ENCODE results near the gene ZMYND11. TPM values are rescaled to one million over a fixed set of nuclear protein-coding genes. Genes with fewer than 3 reads are reported as not detected.

Gene ZMYND11
- total RNA-seq, 4 donors from 2014 or later: 28.9 to 132 (median 37.2) TPM

GRCh38 chr10:132946-133898, 2.0 kb upstream of the ZMYND11 start:
- Histone ChIP-seq H3K36me3 (no peaks in the 10 kb centered on the region), H3K4me3 (no peak overlapping the region), H3K4me1 (peaks cover 0 to 27% (median 8%) of the 10 kb centered on the region in 4 donors), H3K9me3 (no peaks in the 10 kb centered on the region), H3K27ac (no peak overlapping the region), H3K27me3 (no peaks in the 10 kb centered on the region)
- TF ChIP-seq CTCF (IDR thresholded peaks at IDR 0.05): no peak
- no peak for TF ChIP-seq POLR2A (IDR thresholded peaks at IDR 0.05)
- DNase-seq: no peak

GRCh38 chr10:134247-135131, 766 bp upstream of the ZMYND11 start:
- H3K27me3 ChIP-seq: no peaks in the 10 kb centered on the region
- no peaks in the 10 kb centered on the region for H3K36me3 ChIP-seq
- DNase-seq: peak; percentile 35 to 64 (median 60)
- no peaks in the 10 kb centered on the region for H3K9me3 ChIP-seq
- TF ChIP-seq CTCF (IDR thresholded peaks at IDR 0.05) (peak in 3 of 6 experiments; percentile 27 to 43 (median 35)), POLR2A (IDR thresholded peaks at IDR 0.05) (peak in 1 of 2 donors; percentile 26)
- H3K27ac ChIP-seq: peak overlapping the region; percentile 92 to 99 (median 94)
- H3K4me1 ChIP-seq: peaks cover 0 to 27% (median 8%) of the 10 kb centered on the region in 4 donors
- peak overlapping the region; percentile 66 to 96 (median 86) for H3K4me3 ChIP-seq

GRCh38 chr10:135601-136464, 578 bp downstream of the ZMYND11 start:
- H3K27ac ChIP-seq: peak overlapping the region; percentile 92 to 99 (median 94)
- H3K4me3 ChIP-seq: peak overlapping the region; percentile 66 to 96 (median 86)
- peak; percentile 72 to 84 (median 83) for DNase-seq
- no peaks in the 10 kb centered on the region for H3K36me3 ChIP-seq
- H3K4me1 ChIP-seq: peaks cover 0 to 27% (median 8%) of the 10 kb centered on the region in 4 donors
- H3K9me3 ChIP-seq: no peaks in the 10 kb centered on the region
- no peaks in the 10 kb centered on the region for H3K27me3 ChIP-seq
- no peak for TF ChIP-seq CTCF (IDR thresholded peaks at IDR 0.05)
- peak; percentile 34 to 41 for TF ChIP-seq POLR2A (IDR thresholded peaks at IDR 0.05)

- no peaks in the 10 kb centered on the region for H3K36me3 ChIP-seq
- peaks cover 0 to 27% (median 8%) of the 10 kb centered on the region in 4 donors for H3K4me1 ChIP-seq
- no peak for DNase-seq
- peak overlapping the region; percentile 66 to 96 (median 86) for H3K4me3 ChIP-seq
- H3K27ac ChIP-seq: peak overlapping the region; percentile 92 to 99 (median 94)
- no peaks in the 10 kb centered on the region for H3K9me3 ChIP-seq
- no peaks in the 10 kb centered on the region for H3K27me3 ChIP-seq
- TF ChIP-seq CTCF (IDR thresholded peaks at IDR 0.05) (no peak), POLR2A (IDR thresholded peaks at IDR 0.05) (peak in 1 of 2 donors; percentile 2)
Observed at GRCh38 chr10:136465-136762, 1.2 kb downstream of the ZMYND11 start.

GRCh38 chr10:137031-137430, 1.8 kb downstream of the ZMYND11 start:
- TF ChIP-seq CTCF (IDR thresholded peaks at IDR 0.05) (peak; percentile 13 to 44 (median 31)), POLR2A (IDR thresholded peaks at IDR 0.05) (no peak)
- H3K4me1 ChIP-seq: peaks cover 0 to 27% (median 8%) of the 10 kb centered on the region in 4 donors
- H3K36me3 ChIP-seq: no peaks in the 10 kb centered on the region
- H3K9me3 ChIP-seq: no peaks in the 10 kb centered on the region
- H3K4me3 ChIP-seq: peak overlapping the region in 1 of 4 donors; percentile 66
- peak in 2 of 3 donors; percentile 31 to 52 for DNase-seq
- H3K27me3 ChIP-seq: no peaks in the 10 kb centered on the region
- H3K27ac ChIP-seq: no peak overlapping the region

Measured in Peyer's patch (tissue), 4 donors.